GM08714 (cell line): ENCODE results near the gene NBL1.
"Not testable (repeated sequence)": the region's sequence is repeated elsewhere in the genome, so short reads cannot be mapped to it uniquely, and the experiment has no call there.

Experiments used
- H3K4me3 ChIP-seq: fragments of 200-500 bp; sonication (Bioruptor generic); 2 replicates; pipeline ENCODE4 v1.5.1; 2014; ENCODE audit warnings: mild to moderate bottlenecking, low read length, inconsistent platforms
- ZNF274 ChIP-seq: IDR thresholded peaks from 2 replicates; pipeline ENCODE4 v1.6.1; 2012; ENCODE audit warnings: mild to moderate bottlenecking, low read depth, low read length

NBL1 gene

DNA sequence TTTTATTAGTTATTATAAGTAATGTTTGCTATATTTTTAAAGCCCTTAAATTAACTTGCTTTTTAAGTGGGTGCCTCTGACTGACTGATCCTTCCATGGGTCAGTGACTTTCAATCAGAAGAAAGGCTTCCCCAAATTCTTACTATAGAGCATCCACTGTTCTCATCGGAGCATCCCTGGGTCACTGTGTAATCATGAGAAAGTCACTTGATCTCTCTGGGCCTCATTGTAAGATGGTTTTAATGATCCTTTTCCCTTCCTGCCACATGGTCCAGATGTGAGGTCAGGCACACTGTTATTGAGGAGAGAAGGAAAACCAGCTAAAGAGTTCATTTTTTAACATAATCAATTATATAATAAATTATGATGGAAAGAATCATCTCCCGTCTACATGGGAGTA, 11.0 kb upstream of the NBL1 start:
- no peak for TF ChIP-seq ZNF274
- H3K4me3 ChIP-seq, result no peak overlapping the region

DNA sequence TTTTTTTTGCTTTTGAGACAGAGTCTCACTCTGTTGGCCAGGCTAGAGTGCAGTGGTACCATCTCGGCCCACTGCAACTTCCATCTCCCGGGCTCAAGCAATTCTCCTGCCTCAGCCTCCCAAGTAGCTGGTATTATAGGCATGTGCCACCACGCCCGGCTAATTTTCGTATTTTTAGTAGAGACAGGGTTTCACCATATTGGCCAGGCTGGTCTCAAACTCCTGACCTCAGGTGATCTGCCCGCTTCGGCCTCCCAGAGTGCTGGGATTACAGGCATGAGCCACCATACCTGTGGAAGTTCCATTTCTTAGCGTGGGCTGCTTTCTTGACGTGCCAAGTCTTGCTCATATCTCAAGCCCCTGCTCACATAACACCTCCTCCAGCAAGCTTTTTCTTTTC, 9.0 kb upstream of the NBL1 start:
- not testable (repeated sequence) for H3K4me3 ChIP-seq

DNA sequence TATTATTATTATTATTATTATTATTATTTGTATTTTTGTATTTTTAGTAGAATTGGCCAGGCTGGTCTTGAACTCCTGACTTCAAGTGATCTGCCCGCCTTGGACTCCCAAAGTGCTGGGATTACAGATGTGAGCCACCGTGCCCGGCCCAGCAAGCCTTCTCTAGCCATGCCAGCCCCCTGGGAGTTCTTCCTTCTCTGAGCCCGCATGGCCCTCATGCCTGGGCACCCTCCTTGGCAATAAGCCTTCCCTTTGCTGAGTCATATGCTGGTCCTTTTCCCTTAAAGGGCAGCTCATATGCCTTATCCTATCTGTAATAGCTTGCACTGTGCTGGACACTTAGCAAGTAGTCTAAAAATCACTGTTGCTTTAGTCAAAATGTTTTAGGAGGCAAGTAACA, 8.5 kb upstream of the NBL1 start:
- TF ChIP-seq ZNF274, result no peak
- no peak overlapping the region for H3K4me3 ChIP-seq

DNA sequence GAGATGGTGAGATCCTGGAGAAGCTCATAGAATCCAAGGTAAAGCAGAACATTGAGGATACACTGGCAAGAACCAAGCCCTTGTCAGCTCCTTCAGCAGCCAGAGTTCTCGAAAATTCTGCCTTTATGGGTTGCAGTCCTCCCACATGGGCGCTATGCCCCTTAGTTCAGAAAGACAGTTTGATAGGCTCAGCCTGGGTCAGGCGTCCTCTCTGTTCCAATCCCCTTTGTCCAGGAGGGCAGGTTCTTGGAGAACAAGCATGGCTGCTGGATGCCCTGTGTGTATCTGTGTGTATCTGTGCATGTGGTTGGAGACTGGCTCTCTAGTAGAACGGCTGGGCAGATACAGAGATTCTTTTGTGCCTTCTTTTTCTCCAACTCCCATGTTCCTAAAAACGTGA, 8.0 kb upstream of the NBL1 start:
- no peak overlapping the region for H3K4me3 ChIP-seq
- TF ChIP-seq ZNF274, result no peak

DNA sequence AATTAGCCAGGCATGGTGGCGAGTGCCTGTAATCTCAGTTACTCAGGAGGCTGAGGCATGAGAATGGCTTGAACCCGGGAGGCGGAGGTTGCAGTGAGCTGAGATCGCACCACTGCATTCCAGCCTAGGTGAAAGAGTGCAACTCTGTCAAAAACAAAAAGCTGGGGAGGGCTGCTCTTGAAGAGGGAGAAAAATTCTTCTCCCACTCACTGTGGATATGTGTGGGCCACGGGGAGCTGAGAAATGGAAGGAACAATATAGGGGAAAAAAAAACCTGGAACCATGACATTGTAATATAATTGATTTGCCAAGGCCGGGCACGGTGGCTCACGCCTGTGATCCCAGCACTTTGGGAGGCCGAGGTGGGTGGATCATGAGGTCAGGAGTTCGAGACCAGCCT, 7.4 kb upstream of the NBL1 start:
- H3K4me3 ChIP-seq, result not testable (repeated sequence)

DNA sequence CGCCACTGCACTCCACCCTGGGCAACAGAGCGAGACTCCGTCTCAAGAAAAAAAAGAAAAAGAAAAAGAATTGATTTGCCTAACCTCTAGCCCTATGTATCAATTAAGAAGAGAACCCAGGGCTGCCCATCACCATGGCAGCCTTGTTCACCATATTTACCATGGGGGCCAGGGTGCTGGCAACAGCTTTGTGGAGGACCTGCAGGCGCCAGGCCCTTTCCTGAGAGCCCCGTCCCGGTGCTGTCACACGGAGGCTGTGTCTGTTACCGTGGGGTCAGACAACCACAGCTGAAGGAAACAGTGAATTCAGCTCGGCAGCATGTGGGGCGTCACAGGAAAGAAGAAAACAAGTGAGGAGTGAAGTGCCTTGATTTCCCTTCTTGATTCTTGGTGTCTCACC, 6.5 kb upstream of the NBL1 start:
- no peak for TF ChIP-seq ZNF274
- H3K4me3 ChIP-seq, result no peak overlapping the region

DNA sequence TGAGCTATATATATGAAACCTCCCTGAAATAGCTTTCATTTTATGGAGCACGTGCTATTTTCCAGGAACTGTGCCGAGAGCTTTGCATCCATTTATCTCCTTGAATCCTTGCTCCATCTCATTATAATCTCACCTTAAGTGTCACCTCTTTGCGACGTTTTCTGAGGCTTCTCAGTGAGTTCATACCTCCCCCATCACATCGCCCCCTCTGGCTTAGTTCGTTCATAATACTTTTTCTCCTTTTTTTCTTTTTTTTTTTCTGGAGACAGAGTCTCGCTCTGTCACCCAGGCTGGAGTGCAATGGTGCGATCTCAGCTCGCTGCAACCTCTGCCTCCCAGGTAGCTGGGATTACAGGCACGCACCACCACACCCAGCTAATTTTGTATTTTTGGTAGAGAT, 4.9 kb upstream of the NBL1 start:
- not testable (repeated sequence) for H3K4me3 ChIP-seq

DNA sequence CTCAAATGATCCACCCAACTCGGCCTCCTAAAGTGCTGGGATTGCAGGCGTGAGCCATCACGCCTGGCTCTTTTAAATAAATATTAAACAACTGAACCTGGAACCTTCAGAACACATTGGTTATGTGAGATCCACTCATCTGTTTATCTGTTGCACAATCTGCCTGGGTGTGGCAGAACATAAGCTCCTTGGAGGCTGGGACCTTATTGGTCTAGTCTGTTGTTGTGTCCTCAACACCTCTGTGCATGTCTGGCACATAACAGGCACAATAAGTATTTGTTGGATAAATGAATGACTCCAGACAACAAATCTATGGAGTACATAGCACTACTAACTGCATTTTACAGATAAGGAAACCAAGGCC, 4.1 kb upstream of the NBL1 start:
- no peak for TF ChIP-seq ZNF274

DNA sequence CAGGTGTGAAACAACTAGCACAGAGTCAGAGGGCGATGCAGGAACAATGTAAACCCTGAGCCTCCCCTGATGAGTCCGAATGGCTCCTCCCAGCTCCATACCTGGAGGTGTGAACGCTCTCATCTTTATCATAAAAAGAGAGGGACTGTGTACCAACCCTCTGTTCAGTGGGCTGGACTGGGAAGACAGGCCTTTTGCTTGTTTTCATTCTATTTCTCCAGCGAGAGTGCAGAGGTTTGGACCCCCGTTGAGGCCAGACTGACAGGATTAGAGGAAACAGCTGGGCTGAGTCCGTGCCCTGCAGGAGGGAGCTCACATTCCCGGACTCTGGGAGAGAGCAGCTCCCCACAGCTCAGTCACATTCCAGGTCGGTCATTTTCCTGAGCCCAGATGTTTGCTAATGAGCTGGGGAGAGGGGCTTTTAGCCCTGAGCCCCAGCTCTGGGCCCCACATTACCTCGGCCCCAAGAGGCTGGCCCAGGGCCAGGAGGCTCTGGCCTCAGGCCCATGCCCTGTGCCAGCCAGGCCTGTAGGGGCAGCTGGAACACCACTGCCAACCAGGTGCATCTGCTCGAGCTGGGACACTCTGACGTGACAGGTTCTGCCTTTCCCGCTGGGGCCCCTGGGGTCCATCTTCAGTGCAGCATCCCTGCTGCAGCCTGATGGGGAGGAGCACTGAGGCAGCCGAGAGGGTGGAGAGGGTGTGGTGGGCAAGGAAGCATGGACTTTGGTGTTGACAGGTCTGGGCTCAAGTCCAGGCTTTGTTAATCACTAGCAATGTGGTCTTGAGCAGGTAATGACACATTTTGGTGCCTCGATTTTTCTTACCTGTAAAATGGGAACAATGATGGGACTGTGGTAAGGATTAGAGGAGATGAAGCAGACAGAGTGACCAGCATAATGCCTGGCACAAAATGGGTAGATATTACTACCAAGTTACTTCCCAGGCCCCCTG, 3.5 kb upstream of the NBL1 start:
- H3K4me3 ChIP-seq, result no peak overlapping the region
- TF ChIP-seq ZNF274, result no peak

More for the DNA sequence above, 4.1 kb upstream of the NBL1 start:
- no peak overlapping the region for H3K4me3 ChIP-seq

DNA sequence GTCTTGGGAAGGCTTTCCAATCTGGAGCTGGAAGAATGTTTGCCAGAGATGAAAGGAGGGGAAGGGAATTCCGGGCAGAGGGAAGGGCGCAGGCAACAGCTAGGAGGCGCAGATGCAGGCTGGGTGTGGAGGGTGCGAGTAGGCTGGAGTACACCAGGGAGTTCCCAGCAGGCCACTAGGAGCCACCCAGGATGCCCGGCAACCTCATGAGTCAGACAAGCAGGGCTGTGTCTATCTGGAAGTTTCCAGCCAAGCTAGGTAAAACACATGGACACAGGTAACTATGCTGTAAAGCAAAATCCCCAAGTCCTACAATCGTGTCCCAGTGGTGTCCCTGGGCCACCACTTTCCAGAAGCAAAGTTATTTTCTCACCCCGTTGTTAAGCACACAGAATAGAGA, 990 bp upstream of the NBL1 start:
- no peak overlapping the region for H3K4me3 ChIP-seq
- TF ChIP-seq ZNF274, result no peak

DNA sequence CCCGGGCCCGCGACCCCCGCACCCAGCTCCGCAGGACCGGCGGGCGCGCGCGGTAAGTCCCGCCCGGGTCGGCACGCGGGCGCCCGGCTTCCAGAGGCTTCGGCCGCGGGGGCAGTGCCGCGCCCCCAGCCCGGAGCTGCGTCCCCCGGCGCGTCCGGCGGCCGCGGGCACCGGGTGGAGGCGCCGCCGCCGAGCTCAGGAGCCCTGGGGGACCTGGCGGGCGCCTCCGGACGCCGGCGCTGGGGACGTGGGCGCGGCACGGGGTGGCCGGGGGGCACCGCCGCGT, 227 bp downstream of the NBL1 start:
- H3K4me3 ChIP-seq, result peak overlapping the region; percentile 74; the same call in 1 of the 2 replicates
- TF ChIP-seq ZNF274, result no peak

DNA sequence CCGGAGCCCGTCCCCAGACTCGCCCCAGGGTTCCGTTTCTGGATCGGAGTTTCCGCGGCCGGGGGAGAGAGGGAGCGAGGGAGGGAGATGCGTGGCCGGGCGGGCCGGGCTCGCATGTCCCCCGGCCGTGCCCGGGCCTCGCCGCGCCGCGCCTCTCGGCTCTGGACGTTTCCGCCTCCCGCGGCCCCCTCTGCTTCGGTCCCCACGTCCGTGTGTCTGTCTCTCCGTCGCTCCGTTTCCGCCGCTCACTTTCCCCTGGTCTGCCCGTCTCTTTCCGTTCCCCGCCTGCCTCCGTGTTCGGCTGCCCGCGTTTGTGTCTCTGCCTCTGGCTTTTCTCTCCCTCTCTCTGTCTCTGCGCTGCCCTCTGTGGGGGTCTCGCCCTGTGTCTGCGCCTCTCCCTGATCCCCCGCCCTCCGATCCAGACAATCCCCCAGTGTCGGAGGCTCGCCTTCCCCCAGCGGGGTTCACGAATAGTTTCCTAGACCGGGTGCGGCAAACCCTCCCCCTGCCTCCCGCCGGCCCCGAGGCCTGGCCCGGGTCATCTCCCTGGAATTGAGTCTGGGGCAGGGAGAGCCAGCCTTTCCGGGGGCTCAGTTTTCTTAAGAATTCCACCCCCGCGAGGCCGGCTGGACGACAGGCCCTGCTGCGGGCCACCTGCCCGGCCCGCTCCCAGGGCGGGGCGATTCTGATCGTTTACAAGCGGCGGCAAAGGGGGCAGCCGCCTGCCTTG, 735 bp downstream of the NBL1 start:
- no peak for TF ChIP-seq ZNF274

DNA sequence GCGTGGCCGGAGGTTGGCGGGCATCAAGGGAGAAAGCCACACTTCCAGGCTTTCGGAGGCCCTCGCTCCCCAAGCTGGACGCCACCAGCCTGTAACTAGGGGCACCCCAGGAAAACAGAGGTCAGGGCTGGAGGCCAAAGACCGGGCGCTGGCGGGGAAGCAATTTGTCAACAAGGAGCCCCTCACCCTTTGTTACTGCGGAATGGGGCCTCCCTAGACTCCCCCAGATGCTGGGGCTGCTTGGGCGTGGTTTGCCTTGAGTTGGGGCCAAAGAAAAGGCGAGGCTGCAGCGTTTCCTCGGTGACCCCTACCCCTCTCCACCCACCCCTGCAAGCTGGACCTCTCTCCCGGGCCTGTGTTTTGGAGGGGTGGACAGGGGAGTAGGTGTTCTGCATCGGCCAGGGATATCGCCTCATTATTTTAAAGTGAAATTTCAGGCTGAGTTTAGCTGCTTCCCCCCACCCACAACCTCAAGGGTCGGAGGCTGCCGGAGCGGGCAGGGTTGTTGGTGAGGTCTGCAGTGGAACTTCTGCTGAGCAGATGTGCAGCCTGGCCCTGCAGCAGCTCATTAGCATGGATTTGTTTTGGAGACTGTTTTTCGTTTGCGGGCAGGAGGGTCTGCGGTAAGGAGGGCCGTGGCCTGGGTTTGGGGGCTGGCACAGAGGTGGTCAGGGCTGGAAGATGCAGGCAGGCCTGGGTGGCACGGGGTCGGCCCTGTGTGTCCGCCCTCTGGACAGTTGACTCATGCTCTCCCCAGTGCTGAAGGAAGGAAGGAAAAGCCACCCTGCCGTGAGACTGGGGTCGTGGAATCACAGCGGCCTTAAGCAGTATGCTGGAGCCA, 1.5 kb downstream of the NBL1 start:
- TF ChIP-seq ZNF274, result no peak
- H3K4me3 ChIP-seq, result no peak overlapping the region; the same call in 1 of the 2 replicates

More for the DNA sequence above, 735 bp downstream of the NBL1 start:
- H3K4me3 ChIP-seq, result peak overlapping the region; percentile 74; the same call in 1 of the 2 replicates

DNA sequence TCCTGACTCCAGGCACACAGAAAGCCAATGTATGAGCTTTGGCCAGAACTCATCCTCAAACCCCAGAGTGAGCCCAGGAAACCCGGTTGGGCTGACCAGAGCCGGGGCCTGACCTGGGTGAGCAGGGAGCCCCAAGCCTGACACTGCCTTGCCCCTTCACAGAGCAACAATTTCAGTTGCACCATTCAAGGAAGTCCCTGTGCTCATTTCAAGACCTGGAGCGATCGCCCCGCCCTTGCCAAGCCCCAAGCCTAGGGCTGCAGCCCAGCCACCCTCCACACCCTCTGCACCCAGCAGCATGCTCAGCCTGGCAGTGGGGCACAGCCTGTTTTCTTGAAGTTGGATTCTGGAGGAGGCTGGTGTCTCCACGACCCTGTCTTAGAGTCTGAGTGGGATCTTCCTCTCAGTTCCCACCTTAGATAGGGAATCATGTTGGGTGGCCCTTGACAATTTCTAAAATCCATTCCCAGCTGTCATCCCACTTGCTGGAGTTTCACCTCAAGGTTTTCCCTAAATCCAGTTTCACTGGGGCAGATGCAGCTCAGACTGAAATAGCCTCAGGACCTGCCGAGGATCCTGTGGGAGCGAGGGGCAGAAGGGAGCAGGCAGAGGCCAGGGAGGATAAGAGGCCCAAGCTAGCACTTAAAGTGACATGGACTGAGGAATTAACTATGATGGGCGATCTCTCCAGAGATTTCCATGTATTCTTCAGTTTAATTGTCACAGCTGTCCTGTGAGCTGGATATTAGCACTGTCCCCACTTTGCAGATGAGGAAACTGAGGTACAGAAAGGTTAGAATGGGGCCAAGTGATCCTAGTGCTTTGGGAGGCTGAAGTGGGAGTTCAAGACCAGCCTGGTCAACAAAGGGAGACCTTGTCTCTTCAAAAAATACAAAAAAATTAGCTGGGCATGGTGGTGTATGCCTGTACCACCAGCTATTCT, 2.5 kb downstream of the NBL1 start:
- H3K4me3 ChIP-seq, result no peak overlapping the region
- no peak for TF ChIP-seq ZNF274
